Neural cell (in vitro differentiated cells): ENCODE measurements around the gene HDAC4. TPM values are rescaled to one million over a fixed set of nuclear protein-coding genes. Genes with fewer than 3 reads are reported as not detected.

ENCODE experiments used
- H2AFZ ChIP-seq: fragments of 200-600, 300-800 bp; sonication (generic), shearing (Covaris generic); 2 replicates; pipeline ENCODE4 v1.6.0; 2014; ENCODE audit warnings: low read depth, mild to moderate bottlenecking, antibody characterized with exemption, low read length, moderate library complexity
- H3F3A ChIP-seq: fragments of 200-600 bp; shearing (Covaris generic); 2 replicates; pipeline ENCODE4 v1.6.1; 2016; ENCODE audit warnings: mild to moderate bottlenecking, moderate library complexity, mixed read lengths, antibody characterized with exemption, low read length; ENCODE audit not compliant: insufficient read depth, poor library complexity, severe bottlenecking
- H3K27ac ChIP-seq: fragments of 200-600, 300-800 bp; sonication (generic), shearing (Covaris generic); 2 replicates; pipeline ENCODE4 v1.5.1; 2014; ENCODE audit warnings: mild to moderate bottlenecking, low read length, moderate library complexity
- H3K27me3 ChIP-seq: fragments of 300-800, 200-600 bp; sonication (generic), shearing (Covaris generic); 2 replicates; pipeline ENCODE4 v1.6.0; 2014; ENCODE audit warnings: mild to moderate bottlenecking, low read depth, low read length, moderate library complexity; ENCODE audit not compliant: insufficient read depth
- H3K36me3 ChIP-seq: fragments of 300-800, 200-600 bp; sonication (generic), shearing (Covaris generic); 2 replicates; pipeline ENCODE4 v1.5.1; 2014; ENCODE audit warnings: mild to moderate bottlenecking, antibody characterized with exemption, low read length, moderate library complexity; ENCODE audit not compliant: insufficient read depth
- H3K4me2 ChIP-seq: fragments of 300-800, 200-600 bp; sonication (generic), shearing (Covaris generic); 2 replicates; pipeline ENCODE4 v1.6.0; 2014; ENCODE audit warnings: mild to moderate bottlenecking, low read length
- H3K4me3 ChIP-seq: fragments of 300-800, 200-600 bp; sonication (generic), shearing (Covaris generic); 2 replicates; pipeline ENCODE4 v1.5.1; 2014; ENCODE audit warnings: mild to moderate bottlenecking, low read length, moderate library complexity
- H3K79me2 ChIP-seq: fragments of 200-600 bp; shearing (Covaris generic); replicated peaks from 2 replicates; pipeline ENCODE4 v1.6.0; 2014; ENCODE audit warnings: mild to moderate bottlenecking, low read length, moderate library complexity; ENCODE audit not compliant: insufficient read depth
- H3K9ac ChIP-seq: fragments of 300-800, 200-600 bp; sonication (generic), shearing (Covaris generic); 2 replicates; pipeline ENCODE4 v1.6.1; 2016; ENCODE audit warnings: mild to moderate bottlenecking, low read length, mixed read lengths
- H3K9me2 ChIP-seq: fragments of 200-600 bp; shearing (Covaris generic); 2 replicates; pipeline ENCODE4 v1.6.1; 2016; ENCODE audit warnings: mild to moderate bottlenecking, low read length, mixed read lengths; ENCODE audit not compliant: insufficient read depth
- H3K9me3 ChIP-seq: fragments of 200-600, 300-800 bp; sonication (generic), shearing (Covaris generic); 2 replicates; pipeline ENCODE4 v1.6.1; 2016; ENCODE audit warnings: mild to moderate bottlenecking, mixed run types, low read length, moderate library complexity, mixed read lengths
- H4K20me1 ChIP-seq: fragments of 200-600 bp; shearing (Covaris generic); 2 replicates; pipeline ENCODE4 v1.6.1; 2016; ENCODE audit warnings: mild to moderate bottlenecking, mixed run types; ENCODE audit not compliant: insufficient read depth
- EP300 ChIP-seq: fragments of 450-650 bp; conservative IDR thresholded peaks from 2 replicates; pipeline ENCODE4 v1.6.1; 2014; ENCODE audit warnings: antibody characterized with exemption, mild to moderate bottlenecking, moderate library complexity; ENCODE audit not compliant: poor library complexity, severe bottlenecking
- EZH2 ChIP-seq: fragments of 200-600, 300-800 bp; shearing (Covaris generic), sonication (generic); IDR thresholded peaks from 2 replicates; pipeline ENCODE4 v1.6.1; 2014; ENCODE audit warnings: antibody characterized with exemption, low read length, borderline replicate concordance, mild to moderate bottlenecking; ENCODE audit not compliant: insufficient read depth, poor library complexity, severe bottlenecking
- MXI1 ChIP-seq: fragments of 450-650 bp; conservative IDR thresholded peaks from 2 replicates; pipeline ENCODE4 v1.6.1; 2014; ENCODE audit warnings: antibody characterized with exemption, mild to moderate bottlenecking; ENCODE audit not compliant: poor library complexity, severe bottlenecking
- POLR2AphosphoS5 ChIP-seq: IDR thresholded peaks from 2 replicates; pipeline ENCODE4 v1.6.1; 2012
- RAD21 ChIP-seq: fragments of 450-650 bp; conservative IDR thresholded peaks from 2 replicates; pipeline ENCODE4 v1.6.1; 2014; ENCODE audit warnings: antibody characterized with exemption, mild to moderate bottlenecking, moderate library complexity
- SMC3 ChIP-seq: fragments of 450-650 bp; conservative IDR thresholded peaks from 2 replicates; pipeline ENCODE4 v1.6.1; 2014; ENCODE audit warnings: antibody characterized with exemption, mild to moderate bottlenecking, moderate library complexity; ENCODE audit not compliant: poor library complexity
- TAF1 ChIP-seq: IDR thresholded peaks from 2 replicates; pipeline ENCODE4 v1.6.1; 2012; ENCODE audit warnings: low read depth
- polyA plus RNA-seq: library from polyadenylated mRNA; depleted of rRNA; stranded (reverse); fragments of >200 nt; gene quantifications from 2 replicates; pipeline ENCODE4 v1.2.3, GENCODE V29; 2014
- TF ChIP-seq, protein P1 (sequence below): fragments of 450-650 bp; IDR thresholded peaks from 2 replicates; pipeline ENCODE4 v1.5.1; 2014; ENCODE audit warnings: antibody characterized with exemption, mild to moderate bottlenecking, moderate library complexity; ENCODE audit not compliant: poor library complexity, severe bottlenecking
- TF ChIP-seq, protein P2 (sequence below): IDR thresholded peaks from 2 replicates; pipeline ENCODE4 v1.6.1; 2012; ENCODE audit warnings: borderline replicate concordance

HDAC4 gene
- polyA plus RNA-seq, 1 donor from 2014 or later = 3.4 TPM

DNA sequence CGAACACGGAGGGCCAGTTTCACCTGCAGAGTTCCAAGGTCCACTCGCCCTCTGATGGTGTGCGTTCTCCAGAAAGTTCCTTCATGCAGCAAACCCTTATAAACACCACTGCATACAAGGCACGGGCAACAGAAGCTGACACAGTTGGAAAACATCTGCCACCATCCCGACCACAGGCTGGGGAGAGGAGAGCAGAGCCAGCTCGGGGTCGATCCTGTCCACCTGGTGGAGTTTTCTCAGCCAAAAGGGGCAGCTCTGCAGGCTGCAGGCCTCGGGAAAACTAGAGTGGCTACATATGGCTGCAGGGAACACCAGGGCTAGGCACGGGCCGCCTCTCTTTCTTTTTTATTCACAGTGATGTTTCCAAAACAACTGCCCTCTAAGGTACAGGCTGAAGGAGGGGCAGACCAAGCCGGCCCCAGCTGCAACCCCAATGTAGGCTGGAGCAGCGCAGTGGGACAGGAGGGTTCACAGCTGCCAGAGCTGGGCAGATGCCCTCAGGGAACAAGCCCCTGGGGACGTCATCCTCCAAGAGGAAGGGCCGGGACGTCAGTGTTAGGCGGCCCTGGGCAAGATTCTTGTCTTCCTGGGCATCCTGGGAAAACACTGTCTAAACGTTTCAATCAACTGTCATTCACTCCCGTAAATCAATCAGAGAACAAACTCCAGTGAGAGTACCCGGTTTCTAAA lies 278.3 kb downstream of the HDAC4 start:
- Histone ChIP-seq H3K9me2 (no peaks in the 10 kb centered on the region), H3K4me3 (no peak overlapping the region), H3K27me3 (no peaks in the 10 kb centered on the region), H3F3A (no peaks in the 10 kb centered on the region), H3K27ac (no peak overlapping the region), H2AFZ (no peak overlapping the region), H3K79me2 (no peaks in the 10 kb centered on the region), H3K36me3 (no peaks in the 10 kb centered on the region), H3K9me3 (no peaks in the 10 kb centered on the region), H3K4me2 (no peak overlapping the region), H3K9ac (no peak overlapping the region), H4K20me1 (no peaks in the 10 kb centered on the region)
- TF ChIP-seq POLR2AphosphoS5 (peak; percentile 42), TAF1 (no peak), EP300 (peak; percentile 73)

DNA sequence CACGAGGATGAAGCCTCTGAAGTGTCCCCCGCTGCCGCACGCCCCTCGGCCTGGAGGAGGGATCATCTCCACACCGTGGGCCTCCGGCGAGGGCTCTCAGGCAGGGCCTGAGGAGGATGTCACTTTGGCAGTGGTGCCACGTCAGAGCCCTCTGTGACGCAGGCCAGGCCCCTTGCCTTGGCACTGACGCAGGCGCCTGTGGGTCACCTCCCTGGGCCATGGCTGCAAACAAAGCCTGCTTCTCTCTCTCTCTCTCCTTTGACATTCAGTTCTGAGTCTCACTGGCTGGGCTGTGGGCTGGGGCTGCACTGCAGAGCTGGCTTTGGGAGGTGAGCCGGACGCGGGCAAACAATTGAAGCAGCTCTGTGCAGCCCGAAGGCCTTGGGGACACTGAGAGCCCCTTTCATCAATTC lies 279.2 kb downstream of the HDAC4 start:
- Histone ChIP-seq H3K9ac (no peak overlapping the region), H3K36me3 (no peaks in the 10 kb centered on the region), H3K4me3 (no peak overlapping the region), H3K9me2 (no peaks in the 10 kb centered on the region), H3K9me3 (no peaks in the 10 kb centered on the region), H3K27me3 (no peaks in the 10 kb centered on the region), H3K4me2 (no peak overlapping the region), H3F3A (no peaks in the 10 kb centered on the region), H4K20me1 (no peaks in the 10 kb centered on the region), H2AFZ (no peak overlapping the region), H3K79me2 (no peaks in the 10 kb centered on the region), H3K27ac (no peak overlapping the region)
- no peak for TF ChIP-seq TAF1
- TF ChIP-seq SMC3 = no peak
- TF ChIP-seq, protein P1, sequence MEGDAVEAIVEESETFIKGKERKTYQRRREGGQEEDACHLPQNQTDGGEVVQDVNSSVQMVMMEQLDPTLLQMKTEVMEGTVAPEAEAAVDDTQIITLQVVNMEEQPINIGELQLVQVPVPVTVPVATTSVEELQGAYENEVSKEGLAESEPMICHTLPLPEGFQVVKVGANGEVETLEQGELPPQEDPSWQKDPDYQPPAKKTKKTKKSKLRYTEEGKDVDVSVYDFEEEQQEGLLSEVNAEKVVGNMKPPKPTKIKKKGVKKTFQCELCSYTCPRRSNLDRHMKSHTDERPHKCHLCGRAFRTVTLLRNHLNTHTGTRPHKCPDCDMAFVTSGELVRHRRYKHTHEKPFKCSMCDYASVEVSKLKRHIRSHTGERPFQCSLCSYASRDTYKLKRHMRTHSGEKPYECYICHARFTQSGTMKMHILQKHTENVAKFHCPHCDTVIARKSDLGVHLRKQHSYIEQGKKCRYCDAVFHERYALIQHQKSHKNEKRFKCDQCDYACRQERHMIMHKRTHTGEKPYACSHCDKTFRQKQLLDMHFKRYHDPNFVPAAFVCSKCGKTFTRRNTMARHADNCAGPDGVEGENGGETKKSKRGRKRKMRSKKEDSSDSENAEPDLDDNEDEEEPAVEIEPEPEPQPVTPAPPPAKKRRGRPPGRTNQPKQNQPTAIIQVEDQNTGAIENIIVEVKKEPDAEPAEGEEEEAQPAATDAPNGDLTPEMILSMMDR = no peak
- TF ChIP-seq POLR2AphosphoS5 = no peak
- TF ChIP-seq EZH2 = no peak
- TF ChIP-seq, protein P2, sequence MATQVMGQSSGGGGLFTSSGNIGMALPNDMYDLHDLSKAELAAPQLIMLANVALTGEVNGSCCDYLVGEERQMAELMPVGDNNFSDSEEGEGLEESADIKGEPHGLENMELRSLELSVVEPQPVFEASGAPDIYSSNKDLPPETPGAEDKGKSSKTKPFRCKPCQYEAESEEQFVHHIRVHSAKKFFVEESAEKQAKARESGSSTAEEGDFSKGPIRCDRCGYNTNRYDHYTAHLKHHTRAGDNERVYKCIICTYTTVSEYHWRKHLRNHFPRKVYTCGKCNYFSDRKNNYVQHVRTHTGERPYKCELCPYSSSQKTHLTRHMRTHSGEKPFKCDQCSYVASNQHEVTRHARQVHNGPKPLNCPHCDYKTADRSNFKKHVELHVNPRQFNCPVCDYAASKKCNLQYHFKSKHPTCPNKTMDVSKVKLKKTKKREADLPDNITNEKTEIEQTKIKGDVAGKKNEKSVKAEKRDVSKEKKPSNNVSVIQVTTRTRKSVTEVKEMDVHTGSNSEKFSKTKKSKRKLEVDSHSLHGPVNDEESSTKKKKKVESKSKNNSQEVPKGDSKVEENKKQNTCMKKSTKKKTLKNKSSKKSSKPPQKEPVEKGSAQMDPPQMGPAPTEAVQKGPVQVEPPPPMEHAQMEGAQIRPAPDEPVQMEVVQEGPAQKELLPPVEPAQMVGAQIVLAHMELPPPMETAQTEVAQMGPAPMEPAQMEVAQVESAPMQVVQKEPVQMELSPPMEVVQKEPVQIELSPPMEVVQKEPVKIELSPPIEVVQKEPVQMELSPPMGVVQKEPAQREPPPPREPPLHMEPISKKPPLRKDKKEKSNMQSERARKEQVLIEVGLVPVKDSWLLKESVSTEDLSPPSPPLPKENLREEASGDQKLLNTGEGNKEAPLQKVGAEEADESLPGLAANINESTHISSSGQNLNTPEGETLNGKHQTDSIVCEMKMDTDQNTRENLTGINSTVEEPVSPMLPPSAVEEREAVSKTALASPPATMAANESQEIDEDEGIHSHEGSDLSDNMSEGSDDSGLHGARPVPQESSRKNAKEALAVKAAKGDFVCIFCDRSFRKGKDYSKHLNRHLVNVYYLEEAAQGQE = no peak
- TF ChIP-seq EP300 = no peak
- TF ChIP-seq RAD21 = no peak
- TF ChIP-seq MXI1 = no peak
